B cell (primary cell): ENCODE measurements around the gene FTSJ3. TPM values are rescaled to one million over a fixed set of nuclear protein-coding genes. Genes with fewer than 3 reads are reported as not detected.

Source experiments
- ATAC-seq: fragments of 200-7000 bp; cut with Tn5 transposase; one replicate; pipeline ENCODE4 v1.10.0; 2021; ENCODE audit warnings: low read depth, mild to moderate bottlenecking, moderate number of reproducible peaks, moderate library complexity
- CTCF ChIA-PET: fragments of 350-600 bp; sonication (Branson Sonifier 250); formaldehyde crosslinking; loops from one replicate; lab custom pipeline; 2021; ENCODE audit warnings: antibody characterized with exemption, inconsistent platforms; lab: Charles Lee
- POLR2A ChIA-PET: fragments of 350-600 bp; sonication (Branson Sonifier 250); formaldehyde crosslinking; loops from one replicate; lab custom pipeline; 2021; ENCODE audit warnings: antibody characterized with exemption; lab: Charles Lee
- DNase-seq: peaks from one replicate; pipeline ENCODE4 v3.0.0; 2013
- H2AFZ ChIP-seq: 2 replicates; pipeline ENCODE4 v1.6.1; 2012; ENCODE audit warnings: mild to moderate bottlenecking, low read depth, low read length; ENCODE audit not compliant: insufficient read depth, poor library complexity, severe bottlenecking
- H3K27ac ChIP-seq, 2 donors: 1 replicate in 1 of 2; 2 replicates in 1 of 2; pipeline ENCODE4 v1.5.1; 2012 to 2013; ENCODE audit warnings: low read length in 2 of 2, mild to moderate bottlenecking in 2 of 2, moderate library complexity in 1 of 2
- H3K27me3 ChIP-seq, 4 experiments: fragments of 200-600 bp in 1 of 4; sonication (generic) in 1 of 4; replicated peaks in 1 of 4; 1 replicate in 2 of 4; 2 replicates in 2 of 4; pipeline versions ENCODE4 v1.6.1 to v1.7.0; 2013 to 2016; ENCODE audit warnings: low read length in 3 of 4, mild to moderate bottlenecking in 2 of 4, mixed read lengths in 1 of 4, moderate library complexity in 1 of 4; ENCODE audit not compliant: insufficient read depth in 4 of 4, control insufficient read depth in 3 of 4; ENCODE audit errors: control extremely low read depth in 1 of 4
- H3K36me3 ChIP-seq, 2 experiments: replicated peaks in 1 of 2; 1 replicate in 1 of 2; 2 replicates in 1 of 2; pipeline versions ENCODE4 v1.6.1 to v1.7.1; 2013; ENCODE audit warnings: low read length in 1 of 2; ENCODE audit not compliant: insufficient read depth in 2 of 2, control insufficient read depth in 1 of 2; ENCODE audit errors: control extremely low read depth in 1 of 2, extremely low read depth in 1 of 2
- H3K4me1 ChIP-seq, 2 donors: fragments of 200-600 bp in 1 of 2; sonication (generic) in 1 of 2; 1 replicate in 1 of 2; 2 replicates in 1 of 2; pipeline versions ENCODE4 v1.5.1 to v1.6.1; 2013 to 2017; ENCODE audit warnings: low read length in 2 of 2; ENCODE audit not compliant: control insufficient read depth in 2 of 2, insufficient read depth in 2 of 2
- H3K4me2 ChIP-seq: replicated peaks from 2 replicates; pipeline ENCODE3; 2012; ENCODE audit warnings: mild to moderate bottlenecking, low read depth, low read length; ENCODE audit not compliant: poor library complexity, severe bottlenecking
- H3K4me3 ChIP-seq, 5 experiments: fragments of 200-600 bp in 1 of 5; sonication (generic) in 1 of 5; 1 replicate in 3 of 5; 2 replicates in 2 of 5; pipeline versions ENCODE4 v1.5.1 to v1.7.0; 2011 to 2016; ENCODE audit warnings: low read length in 4 of 5, mild to moderate bottlenecking in 4 of 5, low read depth in 2 of 5, control low read depth in 1 of 5, moderate library complexity in 1 of 5; ENCODE audit not compliant: insufficient read depth in 1 of 5; ENCODE audit errors: control extremely low read depth in 1 of 5, extremely low read depth in 1 of 5
- H3K79me2 ChIP-seq: fragments of 200-600 bp; sonication (generic); one replicate; pipeline ENCODE4 v1.6.0; 2016; ENCODE audit warnings: low read length; ENCODE audit not compliant: control insufficient read depth, insufficient read depth
- H3K9ac ChIP-seq: fragments of 200-600 bp; sonication (generic); 2 replicates; pipeline ENCODE4 v1.6.1; 2017; ENCODE audit warnings: mild to moderate bottlenecking, low read length, moderate library complexity
- H3K9me3 ChIP-seq, 3 donors: one replicate each; pipeline versions ENCODE4 v1.6.1 to v1.7.1; 2013; ENCODE audit warnings: low read length in 2 of 3; ENCODE audit not compliant: control insufficient read depth in 2 of 3, insufficient read depth in 1 of 3; ENCODE audit errors: control extremely low read depth in 1 of 3
- H4K20me1 ChIP-seq: 2 replicates; pipeline ENCODE4 v1.6.0; 2012; ENCODE audit warnings: mild to moderate bottlenecking, low read length; ENCODE audit not compliant: insufficient read depth, control insufficient read depth, poor library complexity, severe bottlenecking
- H3K27ac Mint-ChIP-seq: one replicate; pipeline ENCODE4 v1.8.0; 2021; ENCODE audit warnings: mixed read lengths
- H3K27me3 Mint-ChIP-seq: one replicate; pipeline ENCODE4 v1.8.0; 2021; ENCODE audit warnings: mixed read lengths
- H3K4me1 Mint-ChIP-seq: one replicate; pipeline ENCODE4 v1.8.0; 2021; ENCODE audit warnings: mixed read lengths
- H3K4me3 Mint-ChIP-seq: one replicate; pipeline ENCODE4 v1.8.0; 2021; ENCODE audit warnings: mixed read lengths
- H3K9me3 Mint-ChIP-seq: one replicate; pipeline ENCODE4 v1.8.0; 2022; ENCODE audit warnings: mixed read lengths; ENCODE audit not compliant: insufficient read depth
- EZH2 ChIP-seq: IDR thresholded peaks from 2 replicates; pipeline ENCODE4 v1.6.1; 2012; ENCODE audit warnings: borderline replicate concordance, low read depth, mild to moderate bottlenecking, moderate library complexity, low read length; ENCODE audit not compliant: insufficient read depth, poor library complexity, severe bottlenecking
- WGBS: methylation state at CpG from one replicate; pipeline ENCODE4 v1.1.5; 2013; ENCODE audit warnings: missing lambda C conversion rate; ENCODE audit not compliant: insufficient coverage; 5-methylcytosine and 5-hydroxymethylcytosine counted together
- intact Hi-C: fragments of 100-400 bp; cut with micrococcal nuclease; formaldehyde crosslinking; loops from one replicate; pipeline ENCODE4 v1.10.0; 2022
- polyA plus RNA-seq: library from polyadenylated mRNA; depleted of rRNA; stranded (reverse); fragments of >200 nt; gene quantifications from 2 replicates; pipeline ENCODE4 v1.2.3, GENCODE V29; 2012
- total RNA-seq, 2 donors: library from RNA; stranded (reverse); fragments of 120-200 nt in 1 of 2; gene quantifications; 1 replicate in 1 of 2; 2 replicates in 1 of 2; pipeline versions ENCODE4 v1.2.3 to v1.2.4, GENCODE V29; 2013 to 2022
- TF ChIP-seq, protein P1 (sequence below): fragments of 200-600 bp; IDR thresholded peaks from one replicate; pipeline ENCODE4 v1.8.0; 2022; ENCODE audit warnings: antibody characterized with exemption, mild to moderate bottlenecking

FTSJ3 gene
- total and polyA plus RNA-seq, 2 donors (not counting 1 experiment from before 2014, with no cell fraction given) = 26.5 to 75.9 TPM

DNA sequence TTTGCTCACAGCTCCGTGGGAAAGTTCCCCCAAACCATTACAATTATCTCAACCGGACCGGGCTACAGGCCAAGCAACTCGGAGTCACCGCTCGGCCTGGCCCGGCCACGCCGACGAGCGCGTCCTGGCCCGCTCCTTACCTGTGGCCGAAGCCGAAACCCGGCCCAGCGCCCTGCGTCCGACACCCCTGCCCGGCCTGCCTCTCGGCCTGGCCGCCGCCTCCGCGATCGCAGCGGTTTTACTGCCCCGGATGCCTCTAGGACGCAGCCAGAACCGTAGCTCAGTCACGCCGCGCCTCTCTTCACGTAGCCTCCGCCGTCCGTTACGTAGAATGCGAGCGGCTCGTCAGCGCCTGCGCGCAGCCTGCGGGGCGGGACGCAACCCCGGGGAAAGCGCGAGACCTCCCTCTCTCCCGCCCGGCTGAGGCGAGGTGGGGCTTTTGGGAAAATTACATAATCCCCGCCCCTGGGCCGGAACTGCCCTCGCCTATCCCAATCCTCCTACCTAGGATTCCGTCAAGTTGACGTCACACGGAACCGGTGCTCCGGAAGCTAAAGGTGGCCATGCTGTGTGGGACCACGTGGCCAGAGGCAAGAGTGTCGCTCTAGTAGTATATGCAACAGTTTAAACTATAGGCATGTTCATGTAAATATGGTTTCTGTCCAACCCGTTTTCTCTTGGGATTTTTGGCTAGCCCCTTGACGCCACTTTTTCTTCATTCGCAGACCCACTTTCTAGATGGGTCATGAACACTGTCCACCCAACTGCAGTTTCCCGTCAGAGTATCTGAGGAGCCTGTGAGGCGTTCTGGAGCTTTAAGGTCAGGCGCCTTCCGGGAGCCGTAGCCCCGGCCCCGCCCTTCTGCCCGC, 54.0 kb downstream of the FTSJ3 start, which contains the start of gene CCDC47:
Gene CCDC47 (minus strand): TSS at position 326 of the 869 bp plus-strand sequence. CDS start 7,422 bp downstream, outside the sequence.
- Histone ChIP-seq H3K4me2 (peak within 1 kb of the TSS; percentile 88), H4K20me1 (peaks cover 41% of the 10 kb centered on the region), H3K9me3 (no peaks in the 10 kb centered on the region), H3K9ac (peak within 1 kb of the TSS; percentile 92), H2AFZ (peak within 1 kb of the TSS; percentile 93), H3K27ac (peak within 1 kb of the TSS; percentile 78 to 94), H3K27me3 (no peaks in the 10 kb centered on the region), H3K4me1 (peaks cover 28 to 34% of the 10 kb centered on the region in 2 donors), H3K4me3 (peak within 1 kb of the TSS; percentile 78 to 99 (median 90)), H3K36me3 (peaks cover 5 to 18% of the 10 kb centered on the region in 2 experiments), H3K79me2 (peaks cover 87% of the 10 kb centered on the region)
- Mint-ChIP-seq H3K4me1 (peaks cover 52% of the 10 kb centered on the region), H3K9me3 (no peaks in the 10 kb centered on the region), H3K27ac (peak within 1 kb of the TSS; percentile 99), H3K27me3 (no peaks in the 10 kb centered on the region), H3K4me3 (peak within 1 kb of the TSS; percentile 98)
- DNase-seq = peak; percentile 99
- under 1% methylated on average over 52 of the region's 74 CpGs for WGBS
- POLR2A ChIA-PET = interaction anchor here (0.5 to 4.1 kb wide), 24 partner anchors 12 to 1299 kb away, joined by 3 to 113 read pairs (median 5); partner anchors contain the start of genes CEP95, DCAF7, DDX5 and FTSJ3
- intact Hi-C loops = loop anchor here (1.0 to 5.0 kb wide), 8 partner anchors 32 to 374 kb away; partner anchors contain the start of genes DCAF7, FTSJ3, ICAM2 and MAP3K3
- TF ChIP-seq EZH2 = no peak
- TF ChIP-seq, protein P1, sequence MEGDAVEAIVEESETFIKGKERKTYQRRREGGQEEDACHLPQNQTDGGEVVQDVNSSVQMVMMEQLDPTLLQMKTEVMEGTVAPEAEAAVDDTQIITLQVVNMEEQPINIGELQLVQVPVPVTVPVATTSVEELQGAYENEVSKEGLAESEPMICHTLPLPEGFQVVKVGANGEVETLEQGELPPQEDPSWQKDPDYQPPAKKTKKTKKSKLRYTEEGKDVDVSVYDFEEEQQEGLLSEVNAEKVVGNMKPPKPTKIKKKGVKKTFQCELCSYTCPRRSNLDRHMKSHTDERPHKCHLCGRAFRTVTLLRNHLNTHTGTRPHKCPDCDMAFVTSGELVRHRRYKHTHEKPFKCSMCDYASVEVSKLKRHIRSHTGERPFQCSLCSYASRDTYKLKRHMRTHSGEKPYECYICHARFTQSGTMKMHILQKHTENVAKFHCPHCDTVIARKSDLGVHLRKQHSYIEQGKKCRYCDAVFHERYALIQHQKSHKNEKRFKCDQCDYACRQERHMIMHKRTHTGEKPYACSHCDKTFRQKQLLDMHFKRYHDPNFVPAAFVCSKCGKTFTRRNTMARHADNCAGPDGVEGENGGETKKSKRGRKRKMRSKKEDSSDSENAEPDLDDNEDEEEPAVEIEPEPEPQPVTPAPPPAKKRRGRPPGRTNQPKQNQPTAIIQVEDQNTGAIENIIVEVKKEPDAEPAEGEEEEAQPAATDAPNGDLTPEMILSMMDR = no peak
- peak; percentile 78 for ATAC-seq
- CTCF ChIA-PET = interaction anchor here (0.7 to 3.2 kb wide), 10 partner anchors 9 to 79 kb away, joined by 3 to 15 read pairs (median 5); partner anchors contain the start of gene STRADA
